ENCODE results near the gene GSE1. TPM values are rescaled to one million over a fixed set of nuclear protein-coding genes. Genes with fewer than 3 reads are reported as not detected.
A peak's percentile ranks its signal among the peaks of the same experiment; 100 is the strongest.

GSE1 gene
- total RNA-seq, 3 donors from 2014 or later: 52.3 to 105 (median 60.7) TPM

DNA sequence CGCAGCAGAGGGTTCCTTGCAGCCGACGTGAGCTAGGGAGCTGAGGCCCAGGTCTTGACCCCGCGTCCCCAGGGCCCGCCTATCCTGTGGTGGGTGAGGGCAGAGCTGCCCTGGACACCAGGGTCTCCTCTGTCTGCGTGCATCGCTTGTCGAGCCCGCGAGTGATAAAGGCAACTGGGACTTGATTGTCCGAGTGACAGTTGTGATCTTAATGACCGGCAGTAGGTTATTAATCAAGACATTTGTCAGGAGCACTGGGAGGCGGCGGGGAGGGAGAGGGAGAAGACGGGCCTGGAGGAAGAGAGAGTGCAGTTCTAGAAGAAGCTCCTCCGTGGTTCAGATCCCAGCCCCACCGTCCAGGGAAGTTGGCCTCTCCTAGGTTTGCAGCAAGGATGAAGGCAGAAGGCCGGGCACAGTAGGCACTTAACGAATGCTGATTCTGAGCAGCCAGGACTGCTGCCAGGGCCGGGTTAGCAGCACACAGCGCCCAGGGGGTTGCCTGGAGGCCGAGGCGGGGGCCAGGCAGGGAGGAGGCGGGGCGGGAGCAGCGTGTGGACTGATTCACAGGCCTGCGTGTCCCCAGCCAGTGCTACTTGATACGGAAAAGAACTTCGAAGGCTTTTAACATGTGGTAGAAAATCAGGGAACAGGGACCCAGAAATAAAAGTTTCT lies 11.3 kb upstream of the GSE1 start:
- H3K9me3 ChIP-seq: no peaks in the 10 kb centered on the region
- no peak overlapping the region for H3K4me3 ChIP-seq
- TF ChIP-seq POLR2A (IDR thresholded peaks at IDR 0.05): no peak
- no peaks in the 10 kb centered on the region for H3K27me3 ChIP-seq
- H3K36me3 ChIP-seq: no peaks in the 10 kb centered on the region
- H3K4me1 ChIP-seq: no peaks in the 10 kb centered on the region
- intact Hi-C loops (cut with DNase I; ENCODE audit: low total_unique reads): no loop called here
- no peak for DNase-seq (ENCODE audit: low spot score in 2 of 2)
- H3K27ac ChIP-seq: peak overlapping the region in 1 of 2 donors; percentile 19

DNA sequence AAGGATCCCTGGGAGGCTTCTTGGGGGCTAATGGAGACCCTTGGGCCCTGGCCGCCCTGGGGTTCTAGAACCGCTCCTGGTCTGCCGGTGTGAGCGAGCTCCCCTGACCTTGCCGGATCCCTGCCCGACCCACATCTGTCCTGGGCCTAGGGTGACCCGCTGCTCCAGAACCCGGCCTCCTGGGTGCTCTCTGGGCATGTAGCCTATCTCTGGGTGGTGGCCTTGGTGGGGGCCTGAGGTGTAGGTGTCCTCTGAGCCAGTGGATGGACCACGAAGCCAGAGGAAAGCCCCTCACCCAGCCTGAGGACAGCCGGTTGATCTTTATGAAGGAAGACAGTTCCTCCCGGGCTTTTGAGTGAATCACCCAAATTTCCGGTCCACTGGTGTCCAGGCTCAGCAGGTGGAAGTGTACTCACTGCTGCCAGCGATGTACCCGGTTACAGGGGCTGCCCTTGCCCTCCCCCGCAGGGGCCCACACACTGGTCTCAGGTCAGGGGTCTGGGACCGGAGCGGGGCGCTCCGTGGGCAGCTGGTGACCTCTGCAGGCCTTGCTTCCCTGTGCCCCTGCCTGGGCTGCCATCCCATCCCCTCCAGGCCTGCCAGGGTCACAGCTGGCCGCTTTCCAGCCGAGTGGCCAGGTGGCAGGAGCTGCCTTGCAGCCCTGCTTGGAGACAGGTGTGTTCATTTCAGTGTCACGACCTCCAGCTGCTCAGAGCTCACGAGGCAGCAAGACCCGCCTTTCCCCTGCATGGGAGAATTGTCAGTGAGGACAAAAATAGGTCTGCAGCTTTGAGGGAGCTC lies 10.5 kb upstream of the GSE1 start:
- Histone ChIP-seq H3K4me1 (no peaks in the 10 kb centered on the region), H3K4me3 (no peak overlapping the region)
- TF ChIP-seq POLR2A (IDR thresholded peaks at IDR 0.05): no peak
- TF ChIP-seq, protein P1, sequence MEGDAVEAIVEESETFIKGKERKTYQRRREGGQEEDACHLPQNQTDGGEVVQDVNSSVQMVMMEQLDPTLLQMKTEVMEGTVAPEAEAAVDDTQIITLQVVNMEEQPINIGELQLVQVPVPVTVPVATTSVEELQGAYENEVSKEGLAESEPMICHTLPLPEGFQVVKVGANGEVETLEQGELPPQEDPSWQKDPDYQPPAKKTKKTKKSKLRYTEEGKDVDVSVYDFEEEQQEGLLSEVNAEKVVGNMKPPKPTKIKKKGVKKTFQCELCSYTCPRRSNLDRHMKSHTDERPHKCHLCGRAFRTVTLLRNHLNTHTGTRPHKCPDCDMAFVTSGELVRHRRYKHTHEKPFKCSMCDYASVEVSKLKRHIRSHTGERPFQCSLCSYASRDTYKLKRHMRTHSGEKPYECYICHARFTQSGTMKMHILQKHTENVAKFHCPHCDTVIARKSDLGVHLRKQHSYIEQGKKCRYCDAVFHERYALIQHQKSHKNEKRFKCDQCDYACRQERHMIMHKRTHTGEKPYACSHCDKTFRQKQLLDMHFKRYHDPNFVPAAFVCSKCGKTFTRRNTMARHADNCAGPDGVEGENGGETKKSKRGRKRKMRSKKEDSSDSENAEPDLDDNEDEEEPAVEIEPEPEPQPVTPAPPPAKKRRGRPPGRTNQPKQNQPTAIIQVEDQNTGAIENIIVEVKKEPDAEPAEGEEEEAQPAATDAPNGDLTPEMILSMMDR (IDR thresholded peaks at IDR 0.05): no peak
- TF ChIP-seq POLR2AphosphoS5 (IDR thresholded peaks at IDR 0.05): no peak

DNA sequence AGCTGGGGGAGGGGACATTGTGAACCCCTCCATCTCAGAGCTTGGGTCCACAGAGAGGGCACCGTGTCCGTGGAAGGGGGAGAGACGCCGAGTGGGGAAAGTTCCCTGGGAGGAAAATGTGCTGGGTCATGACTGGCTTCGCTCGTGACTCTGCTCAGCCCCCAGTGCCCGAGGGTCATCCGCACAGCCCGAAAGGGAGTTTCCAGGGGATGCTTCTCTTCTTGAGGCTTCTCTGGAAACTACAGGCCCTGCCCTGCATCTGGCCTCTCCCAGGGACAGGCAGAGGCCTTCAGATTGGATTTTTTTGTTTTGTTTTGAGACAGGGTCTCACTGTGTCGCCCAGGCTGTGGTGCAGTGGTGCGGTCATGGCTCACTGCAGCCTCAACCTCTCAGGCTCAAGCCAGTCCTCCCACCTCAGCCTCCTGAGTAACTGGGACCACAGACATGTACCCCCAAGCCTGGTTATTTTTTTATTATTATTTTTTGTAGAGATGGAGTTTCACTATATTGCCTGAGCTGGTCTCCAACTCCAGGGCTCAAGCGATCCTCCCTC lies 9.8 kb upstream of the GSE1 start:
- TF ChIP-seq POLR2AphosphoS5 (IDR thresholded peaks at IDR 0.05) (no peak), POLR2A (IDR thresholded peaks at IDR 0.05) (no peak)
- TF ChIP-seq, protein P1 (IDR thresholded peaks at IDR 0.05): no peak
- H3K27me3 ChIP-seq: no peaks in the 10 kb centered on the region
- intact Hi-C loops (cut with DNase I; ENCODE audit: low total_unique reads): no loop called here
- H3K4me3 ChIP-seq: no peak overlapping the region
- H3K36me3 ChIP-seq: no peaks in the 10 kb centered on the region
- H3K9me3 ChIP-seq: no peaks in the 10 kb centered on the region
- H3K27ac ChIP-seq: peak overlapping the region in 1 of 2 donors; percentile 19
- H3K4me1 ChIP-seq: no peaks in the 10 kb centered on the region
- DNase-seq (ENCODE audit: low spot score in 2 of 2): no peak

More for the DNA sequence above, 10.5 kb upstream of the GSE1 start:
- no peaks in the 10 kb centered on the region for H3K27me3 ChIP-seq
- no peak for DNase-seq (ENCODE audit: low spot score in 2 of 2)
- no peaks in the 10 kb centered on the region for H3K36me3 ChIP-seq
- H3K27ac ChIP-seq: peak overlapping the region in 1 of 2 donors; percentile 19
- no peaks in the 10 kb centered on the region for H3K9me3 ChIP-seq
- intact Hi-C loops (cut with DNase I; ENCODE audit: low total_unique reads): no loop called here

DNA sequence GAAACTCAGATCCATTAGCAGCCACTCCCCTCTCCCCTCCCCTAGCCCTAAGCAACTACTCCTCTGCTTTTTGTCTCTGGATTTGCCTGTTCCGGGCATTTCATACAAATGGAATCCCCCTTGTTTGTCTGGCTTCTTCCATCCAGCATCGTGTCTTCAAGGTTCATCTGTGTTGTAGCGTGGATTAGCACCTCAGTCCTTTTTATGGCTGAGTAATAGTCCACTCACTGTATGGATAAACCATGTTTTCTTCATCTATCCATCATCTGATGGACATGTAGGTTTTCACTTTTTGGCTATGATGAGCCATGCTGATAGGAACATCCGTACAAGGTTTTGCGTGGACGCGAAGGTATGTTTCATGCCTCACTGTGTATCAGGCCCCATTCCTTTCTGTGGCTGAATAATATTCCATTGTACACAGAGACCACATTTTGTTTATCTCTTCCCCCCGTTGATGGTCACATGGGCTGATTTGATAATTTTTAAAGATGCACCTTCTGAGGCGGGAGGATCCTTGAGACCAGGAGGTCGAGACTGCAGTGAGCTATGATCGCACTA lies 8.9 kb upstream of the GSE1 start:
- intact Hi-C loops (cut with DNase I; ENCODE audit: low total_unique reads): no loop called here
- Histone ChIP-seq H3K36me3 (no peaks in the 10 kb centered on the region), H3K9me3 (no peaks in the 10 kb centered on the region), H3K4me1 (no peaks in the 10 kb centered on the region), H3K27ac (no peak overlapping the region), H3K27me3 (no peaks in the 10 kb centered on the region), H3K4me3 (no peak overlapping the region)
- TF ChIP-seq, protein P1 (IDR thresholded peaks at IDR 0.05): no peak
- TF ChIP-seq POLR2A (IDR thresholded peaks at IDR 0.05): no peak
- TF ChIP-seq POLR2AphosphoS5 (IDR thresholded peaks at IDR 0.05): no peak
- DNase-seq (ENCODE audit: low spot score in 2 of 2): no peak

DNA sequence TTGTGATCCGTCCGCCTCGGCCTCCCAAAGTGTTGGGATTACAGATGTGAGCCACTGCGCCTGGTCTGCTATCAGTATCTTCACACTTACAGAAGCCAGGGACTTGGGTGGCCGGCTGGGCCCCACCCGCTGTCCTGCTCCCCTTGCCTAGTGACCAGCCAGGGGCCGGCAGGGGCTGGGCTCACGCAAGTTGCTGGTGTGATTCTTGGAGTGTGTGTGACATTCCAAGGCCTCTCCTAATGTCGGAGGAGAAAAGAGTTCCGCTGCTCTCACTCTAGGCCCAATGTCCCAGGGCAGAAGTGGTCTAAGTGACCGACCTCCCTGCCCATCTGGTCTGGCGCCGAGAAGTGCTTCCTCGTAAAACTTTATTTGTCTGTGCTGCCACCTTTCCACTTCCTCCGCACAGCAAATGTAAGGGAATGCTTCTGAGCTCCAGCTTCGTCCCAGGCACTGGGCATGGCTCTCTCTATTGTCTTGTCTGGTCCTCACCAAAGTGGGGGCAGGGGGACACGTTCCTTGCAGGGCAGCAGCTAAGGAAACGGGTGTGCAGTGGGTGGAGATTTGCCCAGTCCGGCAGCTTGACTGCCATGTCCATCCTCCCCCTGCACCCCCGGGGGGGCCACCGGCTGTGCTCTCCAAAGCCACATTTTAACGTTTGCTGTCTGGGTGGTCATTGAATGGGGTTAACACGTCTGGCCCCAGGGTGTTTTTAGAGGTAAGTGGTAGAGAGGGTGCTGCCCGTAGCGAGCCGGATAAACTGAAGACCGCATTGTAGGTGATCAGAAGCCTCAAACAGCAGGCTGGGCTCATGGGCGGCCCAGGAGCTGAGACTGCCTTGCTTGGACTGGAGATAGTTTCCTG lies 7.8 kb upstream of the GSE1 start:
- intact Hi-C loops (cut with DNase I; ENCODE audit: low total_unique reads): loop anchor here (5.0 kb wide), 1 partner anchor 188 kb away; no protein-coding TSS in a partner anchor
- no peak overlapping the region for H3K4me3 ChIP-seq
- H3K27ac ChIP-seq: peak overlapping the region in 1 of 2 donors; percentile 28
- H3K9me3 ChIP-seq: no peaks in the 10 kb centered on the region
- TF ChIP-seq POLR2A (IDR thresholded peaks at IDR 0.05) (no peak), POLR2AphosphoS5 (IDR thresholded peaks at IDR 0.05) (no peak)
- TF ChIP-seq, protein P1 (IDR thresholded peaks at IDR 0.05): no peak
- H3K27me3 ChIP-seq: no peaks in the 10 kb centered on the region
- H3K4me1 ChIP-seq: peaks cover 3 to 5% of the 10 kb centered on the region in 2 donors
- no peaks in the 10 kb centered on the region for H3K36me3 ChIP-seq
- no peak for DNase-seq (ENCODE audit: low spot score in 2 of 2)

Measured in breast epithelium (tissue), 4 donors.